ENCODE measurements around the gene RNPEP.
"Not testable (repeated sequence)": the region's sequence is repeated elsewhere in the genome, so short reads cannot be mapped to it uniquely, and the experiment has no call there.

RNPEP gene

GRCh38 chr1:202036595-202037387, 54.3 kb downstream of the RNPEP start:
- no peak for DNase-seq (ENCODE audit: low spot score)

- DNase-seq (ENCODE audit: low spot score): no peak
Observed at GRCh38 chr1:202037706-202038296, 55.4 kb downstream of the RNPEP start.

- DNase-seq (ENCODE audit: low spot score): no peak
Observed at GRCh38 chr1:202038688-202039346, 56.4 kb downstream of the RNPEP start.

- no peak for DNase-seq (ENCODE audit: low spot score)
Observed at GRCh38 chr1:202045705-202046104, 63.3 kb downstream of the RNPEP start.

GRCh38 chr1:202046227-202046626, 63.8 kb downstream of the RNPEP start:
- no peak for DNase-seq (ENCODE audit: low spot score)

- no peak for DNase-seq (ENCODE audit: low spot score)
Observed at GRCh38 chr1:202046748-202047708, 64.6 kb downstream of the RNPEP start.

- DNase-seq (ENCODE audit: low spot score): no peak
Observed at GRCh38 chr1:202047977-202048376, 65.5 kb downstream of the RNPEP start.

- DNase-seq (ENCODE audit: low spot score): no peak
Observed at GRCh38 chr1:202049129-202049528, 66.7 kb downstream of the RNPEP start.

GRCh38 chr1:202054094-202054493, 71.6 kb downstream of the RNPEP start:
- DNase-seq (ENCODE audit: low spot score): no peak

- not testable (repeated sequence) for DNase-seq (ENCODE audit: low spot score)
Observed at GRCh38 chr1:202054673-202055072, 72.2 kb downstream of the RNPEP start.

All from CD4-positive, alpha-beta T cell treated with Interleukin-2 at 100 ng/mL for 4 hours (primary cell).